ENCODE measurements around the gene IHH. TPM values are rescaled to one million over a fixed set of nuclear protein-coding genes. Genes with fewer than 3 reads are reported as not detected.

The IHH gene
- total RNA-seq, 1 donor from 2014 or later, result under 0.01 TPM

- no peak for DNase-seq (ENCODE audit: low read depth, low spot score)
Measured at GRCh38 chr2:219041252-219041651, 19.5 kb downstream of the IHH start, which contains the start of gene CFAP65. Gene CFAP65, minus strand, starts transcription at chr2:219041516. Its CDS starts 2,468 bp downstream, at chr2:219039048.

DNA sequence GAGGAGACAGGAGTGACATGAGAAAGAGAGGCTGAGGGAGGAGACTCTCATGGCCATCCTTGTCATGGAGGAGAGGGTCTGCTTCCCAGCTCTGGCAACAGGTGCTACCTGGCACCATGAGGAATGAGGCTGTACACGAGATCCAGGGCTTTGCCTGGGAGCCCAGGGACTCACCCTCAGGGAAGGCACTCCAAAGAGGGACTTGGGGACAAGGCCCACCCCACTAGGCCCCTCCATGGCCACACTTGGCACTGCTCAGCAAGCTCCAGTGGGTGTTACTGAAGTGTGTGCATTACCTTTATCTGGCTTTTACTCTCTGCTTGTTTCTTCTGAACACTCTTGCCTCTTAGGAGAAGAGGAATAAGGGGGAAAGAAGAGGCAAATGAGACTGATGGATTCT is 22.1 kb downstream of the IHH start:
- no peak for DNase-seq (ENCODE audit: low read depth, low spot score)

GRCh38 chr2:219037783-219038499 is 22.8 kb downstream of the IHH start:
- DNase-seq (ENCODE audit: low read depth, low spot score), result no peak

DNA sequence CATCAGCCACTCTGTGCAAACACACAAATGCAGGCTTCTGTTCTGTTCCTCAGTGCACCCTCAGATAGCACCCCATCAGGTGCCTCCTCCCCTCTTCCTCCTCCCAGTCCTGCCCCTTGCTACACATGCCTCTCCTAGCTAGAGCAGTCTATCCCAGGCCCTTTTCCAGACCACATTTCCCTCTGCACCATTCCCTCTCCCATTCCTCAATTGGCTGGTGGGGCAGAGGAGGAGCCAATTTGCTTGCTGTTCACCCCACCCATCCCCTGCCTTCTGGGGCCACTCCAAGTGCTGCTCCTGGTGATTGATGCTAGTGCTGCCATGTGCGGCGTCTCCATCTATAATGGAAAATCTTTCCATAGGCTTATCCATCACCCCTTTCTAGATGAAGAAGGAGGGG is 24.8 kb downstream of the IHH start:
- DNase-seq (ENCODE audit: low read depth, low spot score), result no peak

DNA sequence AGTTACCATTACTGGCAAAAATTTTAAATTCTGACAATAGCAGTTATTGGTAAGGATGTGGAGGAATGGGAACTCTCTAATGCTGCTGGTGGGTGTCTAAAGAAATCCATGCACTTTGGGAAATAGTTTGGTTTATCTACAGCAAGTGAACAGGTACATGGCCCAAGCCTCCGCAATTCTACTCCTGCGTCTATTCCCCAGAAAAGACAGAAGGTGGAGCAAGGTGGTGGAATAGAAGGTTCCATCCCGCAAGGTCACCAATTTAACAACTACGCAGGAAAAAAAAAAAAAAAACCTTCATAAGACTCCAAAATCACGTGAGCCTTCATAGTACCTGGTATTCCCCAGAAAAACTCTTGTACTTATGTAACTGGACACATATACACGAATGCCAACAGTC is 25.9 kb downstream of the IHH start:
- no peak for DNase-seq (ENCODE audit: low read depth, low spot score)

DNA sequence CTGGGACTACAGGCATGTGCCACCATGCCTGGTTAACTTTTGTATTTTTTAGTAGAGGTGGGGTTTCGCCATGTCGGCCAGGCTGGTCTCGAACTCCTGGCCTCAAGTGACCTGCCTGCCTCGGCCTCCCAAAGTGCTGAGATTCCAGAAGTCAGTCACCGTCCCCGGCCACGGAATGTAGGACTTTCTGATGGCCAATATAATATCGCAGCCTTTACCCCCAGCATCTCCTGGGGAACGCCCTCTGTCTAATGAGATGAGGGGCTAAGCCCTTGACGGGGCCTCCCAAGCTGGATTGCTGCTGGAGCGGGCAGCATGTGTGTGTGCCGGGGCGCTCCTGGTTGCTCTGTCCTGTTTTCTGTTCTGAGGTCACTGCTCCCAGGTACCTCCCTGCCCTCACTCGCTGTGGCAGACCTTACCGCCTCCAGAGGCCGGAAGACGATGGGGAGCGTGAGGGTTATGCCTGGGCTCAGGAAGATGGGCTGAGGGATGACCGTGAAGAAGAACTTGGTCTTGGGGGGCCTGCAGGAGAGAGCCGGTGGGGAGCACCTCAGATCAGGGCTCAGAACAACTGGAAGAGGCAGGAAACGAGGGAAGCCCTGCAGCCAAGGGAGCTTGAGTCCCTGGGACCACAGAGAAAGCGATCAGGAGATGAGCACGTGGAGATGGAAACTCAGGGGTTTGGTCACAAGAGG is 28.5 kb downstream of the IHH start:
- no peak for DNase-seq (ENCODE audit: low read depth, low spot score)

DNA sequence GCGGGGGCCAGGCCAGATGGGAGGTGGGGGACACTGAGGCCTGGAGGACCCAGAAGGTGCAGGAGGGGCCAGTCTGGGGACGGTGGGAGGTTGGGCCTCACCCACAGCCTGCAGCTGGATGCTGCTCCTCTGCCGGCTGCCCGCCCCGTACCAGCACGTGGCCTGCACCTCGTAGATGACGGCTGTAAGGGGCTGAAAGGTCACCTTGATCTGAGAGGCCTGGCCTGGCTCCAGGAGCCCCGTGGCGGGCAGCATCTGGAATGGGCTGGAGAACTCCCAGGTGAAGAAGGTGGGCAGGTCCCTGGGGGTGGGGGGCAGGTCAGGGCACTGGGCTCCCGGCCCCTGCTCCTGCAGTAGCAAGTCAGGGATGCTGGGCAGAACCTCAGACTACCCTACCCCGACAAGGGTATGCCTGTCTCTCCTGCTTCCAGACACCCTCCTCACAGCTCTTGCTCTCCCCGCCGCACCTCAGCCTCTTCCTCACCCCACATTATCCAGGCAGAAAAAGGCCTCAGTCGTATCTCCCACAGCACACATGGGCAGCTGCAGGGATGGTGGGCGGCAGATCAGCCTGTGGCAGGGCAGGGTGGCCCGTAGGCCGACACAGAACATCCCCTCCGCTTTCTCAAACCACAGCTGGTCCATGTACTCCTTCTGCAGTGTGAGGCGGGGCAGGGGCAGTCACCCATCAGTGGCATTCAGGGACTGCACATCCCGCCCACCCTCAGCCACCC is 29.5 kb downstream of the IHH start:
- DNase-seq (ENCODE audit: low read depth, low spot score), result no peak

DNA sequence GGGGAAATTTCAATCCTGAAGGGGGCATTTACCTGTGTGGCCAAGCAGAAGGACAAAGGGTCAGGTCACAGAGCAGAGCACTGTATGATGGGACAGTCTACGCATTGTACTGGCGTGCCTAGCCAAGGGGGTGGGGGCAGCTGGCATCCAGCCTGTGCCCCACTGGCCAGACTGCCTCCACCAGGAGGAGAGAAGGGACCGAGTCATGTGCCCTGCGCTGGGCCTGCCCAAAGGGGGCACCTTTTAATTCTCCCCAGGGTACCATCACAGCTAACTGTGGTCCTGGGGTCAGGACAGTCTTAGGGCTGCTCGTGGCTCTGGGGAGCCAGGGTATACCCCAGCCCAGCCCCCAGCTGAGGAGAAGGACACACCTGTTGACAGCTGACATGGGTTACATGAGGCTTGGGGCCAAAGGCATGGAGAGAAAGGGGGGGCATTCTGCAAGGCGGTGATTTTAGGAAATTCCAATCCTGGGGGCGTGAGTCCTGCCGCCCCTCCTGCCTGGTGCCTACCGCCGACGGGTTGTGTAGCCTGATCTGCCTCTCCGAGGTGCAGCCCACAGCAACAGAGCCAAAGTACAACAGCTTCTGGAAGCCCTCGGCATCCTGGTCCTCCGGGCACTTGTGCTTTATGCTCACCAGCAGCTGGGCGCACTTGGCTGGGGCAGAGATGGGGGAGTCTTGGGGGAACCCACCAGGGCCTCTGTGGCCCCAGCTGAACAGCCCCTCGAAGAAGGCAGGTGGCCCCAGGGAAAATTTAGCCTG is 30.4 kb downstream of the IHH start:
- DNase-seq (ENCODE audit: low read depth, low spot score), result no peak

- DNase-seq (ENCODE audit: low read depth, low spot score), result peak; percentile 24
Measured at GRCh38 chr2:219029829-219030165, 30.9 kb downstream of the IHH start.

- no peak for DNase-seq (ENCODE audit: low read depth, low spot score)
Measured at GRCh38 chr2:219028996-219029828, 31.5 kb downstream of the IHH start.

DNA sequence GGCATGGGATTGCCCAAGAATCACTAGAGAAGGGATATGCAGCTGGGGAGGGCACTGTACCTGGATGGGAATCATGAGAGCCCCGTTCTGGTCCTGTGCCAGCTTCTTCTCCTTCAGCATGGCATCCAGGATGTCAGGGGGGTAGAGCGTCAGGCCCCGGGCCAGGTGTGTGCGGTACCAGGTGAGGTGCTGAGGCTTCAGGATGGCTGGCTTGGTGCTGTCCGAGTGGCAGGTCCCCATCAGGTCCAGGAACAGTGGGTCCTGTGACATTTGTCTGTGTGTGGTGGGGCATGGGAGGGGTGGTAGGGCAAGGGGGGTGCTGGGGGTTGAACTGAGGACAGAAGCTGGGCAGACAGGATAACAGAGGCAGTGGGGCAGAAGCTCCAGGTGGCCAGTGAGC is 32.6 kb downstream of the IHH start:
- DNase-seq (ENCODE audit: low read depth, low spot score), result no peak

DNA sequence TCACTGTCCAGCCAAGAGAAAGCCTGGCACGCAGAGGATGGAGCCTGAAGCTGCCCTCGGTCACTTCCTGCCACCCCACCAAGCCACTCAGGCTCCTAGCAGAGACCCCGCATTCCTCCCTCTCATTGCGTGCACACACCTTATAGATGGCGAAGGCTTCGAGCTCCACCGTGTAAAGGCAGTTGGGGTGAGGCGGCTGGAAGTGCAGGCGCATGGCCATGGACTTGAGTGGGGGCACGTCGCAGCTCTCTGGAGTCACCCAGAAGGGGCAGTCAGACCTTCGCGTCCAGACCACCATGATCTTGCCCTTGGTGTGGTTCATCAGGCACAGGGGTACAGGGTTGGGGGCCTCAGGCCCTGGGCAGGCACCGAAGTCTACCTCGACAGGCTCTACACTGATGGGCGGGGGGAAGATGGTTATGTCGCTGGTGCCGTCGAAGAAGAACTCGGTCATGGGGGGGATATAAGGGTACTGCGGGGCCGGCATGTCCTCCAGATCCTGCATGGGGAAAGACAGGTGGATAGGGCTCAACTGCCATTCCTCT is 33.1 kb downstream of the IHH start:
- no peak for DNase-seq (ENCODE audit: low read depth, low spot score)

DNA sequence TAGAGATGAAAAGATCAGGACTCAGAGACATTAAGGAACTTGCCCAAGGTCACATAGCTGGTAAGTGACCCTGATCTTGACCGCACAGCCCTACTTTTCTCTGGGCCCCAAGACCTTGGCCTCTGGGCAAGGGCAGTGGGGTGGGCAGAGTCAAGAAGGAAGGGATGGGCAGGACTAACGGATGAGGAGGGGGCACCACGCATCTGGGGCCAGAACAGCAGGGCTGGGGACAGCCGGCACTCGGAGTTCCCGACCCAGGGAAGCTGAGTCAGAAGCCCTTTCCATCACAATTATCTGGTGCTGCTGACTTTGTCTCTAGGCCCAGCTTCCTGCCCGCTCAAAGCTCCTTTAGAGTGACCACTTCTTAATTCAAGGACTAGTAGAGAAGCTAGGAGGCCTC is 33.8 kb downstream of the IHH start:
- no peak for DNase-seq (ENCODE audit: low read depth, low spot score)

GRCh38 chr2:219025637-219026585 is 34.8 kb downstream of the IHH start:
- no peak for DNase-seq (ENCODE audit: low read depth, low spot score)

DNA sequence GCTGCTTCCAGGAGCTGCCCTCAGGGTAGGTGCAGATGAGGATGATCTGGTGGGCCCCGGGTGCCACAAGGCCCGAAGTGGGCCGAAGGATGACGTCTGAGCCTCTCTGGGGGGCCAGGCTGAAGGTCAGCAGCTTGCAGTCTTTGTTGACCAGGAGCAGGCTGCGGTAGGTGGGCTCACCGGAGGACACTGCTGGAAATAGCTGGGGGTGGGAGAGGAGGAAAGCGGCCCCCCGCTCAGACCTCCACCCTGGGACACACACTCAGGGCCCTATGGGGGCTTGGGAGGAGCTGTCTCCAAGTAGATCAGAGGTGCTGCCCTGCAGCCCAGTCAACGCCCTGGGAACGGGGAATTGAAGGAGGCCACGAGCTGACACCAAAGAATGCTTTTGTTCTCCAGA is 36.7 kb downstream of the IHH start:
- no peak for DNase-seq (ENCODE audit: low read depth, low spot score)

DNA sequence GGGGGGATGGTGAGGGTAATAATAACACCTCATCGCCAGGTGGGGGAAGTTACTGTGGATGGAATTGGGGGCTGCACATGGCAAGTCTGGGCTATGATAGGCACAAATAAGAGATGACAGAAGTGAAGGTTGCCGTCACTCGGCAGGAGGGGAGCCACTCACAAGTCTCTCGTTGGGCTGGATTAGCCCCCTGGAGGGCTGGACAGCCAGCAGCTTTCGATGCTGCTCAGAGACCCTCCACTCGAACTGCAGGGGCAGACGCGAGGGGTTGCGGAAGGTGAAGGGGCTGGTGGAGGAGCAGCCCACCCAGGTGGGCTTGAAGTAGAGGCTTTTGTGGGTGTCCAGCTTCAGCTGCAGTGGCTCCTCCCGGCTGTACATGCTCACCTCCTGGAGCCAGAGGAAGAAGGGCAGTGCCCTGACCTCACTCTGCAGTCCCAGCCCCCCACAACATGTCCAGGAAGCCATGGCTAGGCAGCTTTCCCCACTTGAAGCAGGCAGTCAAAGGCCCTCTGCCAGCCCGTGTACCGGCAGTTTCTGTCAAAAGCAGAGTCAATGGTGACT is 37.6 kb downstream of the IHH start:
- no peak for DNase-seq (ENCODE audit: low read depth, low spot score)

DNA sequence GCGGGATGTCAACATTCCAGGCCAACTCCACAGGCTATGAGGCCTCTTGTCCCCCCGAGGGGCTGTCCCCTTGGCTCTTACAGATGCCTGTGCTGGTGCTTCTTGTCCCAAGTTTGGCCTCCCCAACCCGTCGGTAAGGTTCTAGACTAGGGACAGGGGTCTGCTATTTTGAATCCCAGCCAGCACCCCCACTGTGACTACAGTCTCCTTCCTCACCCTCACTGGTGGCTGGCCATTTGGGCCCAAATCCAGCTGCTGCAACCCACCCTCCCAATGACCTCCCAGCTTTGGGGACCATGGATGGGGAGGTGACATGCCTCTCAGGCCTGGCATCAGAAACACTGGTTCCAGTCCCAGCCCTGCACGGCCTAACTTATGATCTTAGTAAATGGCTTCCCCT is 38.1 kb downstream of the IHH start:
- DNase-seq (ENCODE audit: low read depth, low spot score), result no peak

DNA sequence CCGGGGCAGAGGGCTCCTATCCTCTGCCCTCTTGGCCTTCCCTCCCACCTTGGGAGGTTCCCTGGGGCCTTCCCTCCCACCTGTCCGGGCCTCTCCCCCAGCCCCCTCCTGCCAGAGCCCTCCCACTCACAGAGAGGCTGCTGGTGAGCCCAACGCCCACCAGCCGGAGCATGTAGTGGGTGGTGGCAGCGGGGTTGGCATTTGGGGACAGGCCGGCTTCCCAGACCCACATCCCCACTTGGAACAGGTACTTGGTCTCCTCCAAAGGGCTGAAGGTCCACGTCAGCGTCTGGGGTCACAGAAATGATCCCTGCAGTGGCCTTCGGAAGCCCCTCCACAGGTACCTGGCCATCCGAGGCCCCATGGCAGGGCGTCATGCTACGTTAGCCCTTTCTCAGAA is 38.7 kb downstream of the IHH start:
- DNase-seq (ENCODE audit: low read depth, low spot score), result no peak

DNA sequence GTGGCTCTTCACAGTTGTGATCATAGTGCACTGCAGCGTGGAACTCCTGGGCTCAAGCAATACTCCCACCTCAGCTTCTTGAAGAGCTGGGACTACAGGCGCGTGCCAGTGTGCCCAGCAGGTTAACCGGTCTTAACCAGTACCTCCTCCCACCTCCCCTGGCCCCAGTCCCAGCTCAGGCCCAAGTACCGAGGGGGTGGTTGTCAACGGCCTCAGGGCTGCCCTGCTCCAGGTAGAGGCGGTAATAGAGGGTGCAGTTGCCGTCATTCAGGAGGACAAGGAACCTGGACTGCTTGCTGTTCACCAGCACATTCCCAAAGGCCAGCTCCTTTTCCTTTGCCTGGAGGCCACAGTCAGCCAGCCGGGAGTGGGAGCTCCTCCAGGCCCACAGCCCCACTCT is 39.1 kb downstream of the IHH start:
- DNase-seq (ENCODE audit: low read depth, low spot score), result no peak

Measured in pulmonary artery endothelial cell (primary cell).